Left lung (tissue), 10 donors: ENCODE data around the gene PCNX2. TPM values are rescaled to one million over a fixed set of nuclear protein-coding genes. Genes with fewer than 3 reads are reported as not detected.

Experiments
- ATAC-seq: fragments of 200-7000 bp; cut with Tn5 transposase; one replicate; pipeline ENCODE4 v1.9.1; 2020; ENCODE audit warnings: moderate library complexity
- DNase-seq, 4 donors: peaks; one replicate each; pipeline ENCODE4 v3.0.0-alpha.2; 2013 to 2020
- H3K27ac ChIP-seq, 2 donors: fragments of 200-600 bp; sonication (generic) in 1 of 2; one replicate each; pipeline versions ENCODE4 v1.5.0 to v1.8.0; 2020 to 2021
- H3K27me3 ChIP-seq, 2 donors: fragments of 200-600 bp; sonication (generic) in 1 of 2; one replicate each; pipeline versions ENCODE4 v1.5.0 to v1.8.0; 2020 to 2021
- H3K36me3 ChIP-seq, 2 donors: fragments of 200-600 bp; sonication (generic) in 1 of 2; one replicate each; pipeline versions ENCODE4 v1.5.0 to v1.8.0; 2020 to 2021
- H3K4me1 ChIP-seq, 2 donors: fragments of 200-600 bp; one replicate each; pipeline ENCODE4 v1.8.0; 2021
- H3K4me3 ChIP-seq, 2 donors: fragments of 200-600 bp; sonication (generic) in 1 of 2; one replicate each; pipeline versions ENCODE4 v1.5.0 to v1.8.0; 2020 to 2021; ENCODE audit warnings: mild to moderate bottlenecking in 1 of 2
- H3K9me3 ChIP-seq, 2 donors: fragments of 200-600 bp; sonication (generic) in 1 of 2; one replicate each; pipeline versions ENCODE4 v1.5.0 to v1.8.0; 2020 to 2021
- intact Hi-C, 2 donors: fragments of 100-400 bp; cut with DNase I; formaldehyde crosslinking; loops; one replicate each; pipeline versions ENCODE4 v1.11.2 to v1.14.2; 2022
- polyA plus RNA-seq, 6 donors: library from polyadenylated mRNA; unstranded; fragments of 120-200 nt; gene quantifications; one replicate each; pipeline ENCODE4 v1.2.1, GENCODE V29; 2013; ENCODE audit not compliant: insufficient read length in 6 of 6
- total RNA-seq, 2 donors: library from RNA; stranded (reverse); fragmentation: NEBNext Ultra II Directional; extraction: Animal tissue kit (Norgen Biotek cat#: 25700); gene quantifications; one replicate each; pipeline ENCODE4 v1.2.1, GENCODE V29; 2021
- TF ChIP-seq, protein P1 (sequence below), 2 donors: fragments of 200-600 bp; sonication (generic) in 1 of 2; IDR thresholded peaks; one replicate each; pipeline versions ENCODE4 v1.5.0 to v1.8.0; 2021; ENCODE audit warnings: antibody characterized with exemption in 2 of 2
- donor health status: DM: no; HTN: yes; CAD: no.
- donor health status: DM: no; HTN: no; CAD: no.

PCNX2 gene
- total and polyA plus RNA-seq, 8 donors: 9.2 to 14.7 (median 11.3) TPM

DNA sequence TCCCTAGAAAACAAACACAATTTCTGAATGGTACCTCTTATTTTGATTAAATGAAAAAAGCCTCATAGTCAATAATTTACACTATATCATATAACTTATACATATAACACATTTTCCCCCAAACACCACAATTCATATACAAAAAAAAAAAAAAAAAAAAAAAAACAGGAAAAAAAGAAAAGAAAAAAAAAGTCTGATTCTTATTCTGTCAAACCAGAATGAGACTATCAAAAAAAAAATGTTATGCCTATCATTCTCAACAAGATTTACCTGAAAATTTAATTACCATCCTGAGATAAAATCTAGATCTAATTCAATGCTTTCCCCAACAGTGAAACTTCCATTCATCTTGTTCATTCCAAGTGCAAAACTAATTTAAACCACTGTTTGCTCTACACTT, 86.8 kb downstream of the PCNX2 start:
- H3K4me3 ChIP-seq: no peak overlapping the region
- TF ChIP-seq, protein P1, sequence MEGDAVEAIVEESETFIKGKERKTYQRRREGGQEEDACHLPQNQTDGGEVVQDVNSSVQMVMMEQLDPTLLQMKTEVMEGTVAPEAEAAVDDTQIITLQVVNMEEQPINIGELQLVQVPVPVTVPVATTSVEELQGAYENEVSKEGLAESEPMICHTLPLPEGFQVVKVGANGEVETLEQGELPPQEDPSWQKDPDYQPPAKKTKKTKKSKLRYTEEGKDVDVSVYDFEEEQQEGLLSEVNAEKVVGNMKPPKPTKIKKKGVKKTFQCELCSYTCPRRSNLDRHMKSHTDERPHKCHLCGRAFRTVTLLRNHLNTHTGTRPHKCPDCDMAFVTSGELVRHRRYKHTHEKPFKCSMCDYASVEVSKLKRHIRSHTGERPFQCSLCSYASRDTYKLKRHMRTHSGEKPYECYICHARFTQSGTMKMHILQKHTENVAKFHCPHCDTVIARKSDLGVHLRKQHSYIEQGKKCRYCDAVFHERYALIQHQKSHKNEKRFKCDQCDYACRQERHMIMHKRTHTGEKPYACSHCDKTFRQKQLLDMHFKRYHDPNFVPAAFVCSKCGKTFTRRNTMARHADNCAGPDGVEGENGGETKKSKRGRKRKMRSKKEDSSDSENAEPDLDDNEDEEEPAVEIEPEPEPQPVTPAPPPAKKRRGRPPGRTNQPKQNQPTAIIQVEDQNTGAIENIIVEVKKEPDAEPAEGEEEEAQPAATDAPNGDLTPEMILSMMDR (IDR thresholded peaks at IDR 0.05): no peak
- H3K9me3 ChIP-seq: no peaks in the 10 kb centered on the region
- H3K36me3 ChIP-seq: no peaks in the 10 kb centered on the region
- no peak overlapping the region for H3K27ac ChIP-seq
- no peaks in the 10 kb centered on the region for H3K27me3 ChIP-seq
- DNase-seq (no peak), ATAC-seq (no peak)
- H3K4me1 ChIP-seq: no peaks in the 10 kb centered on the region
- intact Hi-C loops: no loop called here

DNA sequence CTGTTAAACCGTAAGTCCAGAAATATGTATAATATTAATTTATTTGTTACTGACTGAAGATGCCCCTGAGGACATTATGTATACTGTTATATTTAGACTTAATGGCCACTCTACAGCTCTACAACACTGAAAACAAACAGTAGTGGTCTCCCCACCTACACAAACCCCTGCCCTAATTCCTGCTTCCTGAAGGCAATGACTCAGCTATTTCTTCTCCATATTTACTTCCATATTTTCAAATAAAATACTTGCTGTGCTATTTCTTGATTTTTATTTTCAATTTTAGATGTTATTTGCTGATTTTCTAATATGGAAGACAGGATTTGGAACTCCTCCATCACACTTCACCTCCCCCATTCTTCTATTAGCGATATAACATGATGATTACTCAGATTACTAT, 97.6 kb downstream of the PCNX2 start:
- Histone ChIP-seq H3K9me3 (peaks cover 0 to 25% of the 10 kb centered on the region in 2 donors), H3K4me3 (no peak overlapping the region), H3K4me1 (no peaks in the 10 kb centered on the region), H3K36me3 (no peaks in the 10 kb centered on the region), H3K27me3 (no peaks in the 10 kb centered on the region), H3K27ac (no peak overlapping the region)
- intact Hi-C loops: no loop called here
- TF ChIP-seq, protein P1 (IDR thresholded peaks at IDR 0.05): no peak
- ATAC-seq (no peak), DNase-seq (no peak)

DNA sequence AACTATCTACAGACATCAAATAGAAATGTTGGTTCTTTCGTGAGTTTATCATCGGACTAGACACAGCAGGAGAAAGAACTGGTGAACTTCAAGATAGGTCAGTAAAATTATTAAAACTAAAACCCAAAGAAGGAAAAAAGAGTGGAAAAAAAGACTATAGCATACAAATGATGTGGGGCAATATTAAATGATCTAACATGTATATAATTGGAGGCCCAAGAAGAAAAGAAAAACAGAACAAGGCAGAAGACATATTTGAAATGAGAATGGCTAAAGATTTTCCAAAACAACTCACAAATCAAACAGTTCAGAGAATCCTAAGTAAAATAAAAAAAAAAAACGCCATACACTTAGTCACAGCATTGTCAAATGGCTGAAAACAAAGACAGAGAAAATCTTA, 101.8 kb downstream of the PCNX2 start:
- Histone ChIP-seq H3K4me1 (no peaks in the 10 kb centered on the region), H3K27me3 (no peaks in the 10 kb centered on the region), H3K27ac (no peak overlapping the region), H3K4me3 (no peak overlapping the region), H3K36me3 (no peaks in the 10 kb centered on the region), H3K9me3 (peaks cover 0 to 25% of the 10 kb centered on the region in 2 donors)
- TF ChIP-seq, protein P1 (IDR thresholded peaks at IDR 0.05): no peak
- intact Hi-C loops: no loop called here
- DNase-seq (no peak), ATAC-seq (no peak)

- intact Hi-C loops: no loop called here
- DNase-seq (no peak), ATAC-seq (no peak)
- H3K27me3 ChIP-seq: no peaks in the 10 kb centered on the region
- H3K9me3 ChIP-seq: peaks cover 0 to 24% of the 10 kb centered on the region in 2 donors
- no peaks in the 10 kb centered on the region for H3K4me1 ChIP-seq
- H3K4me3 ChIP-seq: no peak overlapping the region
- TF ChIP-seq, protein P1 (IDR thresholded peaks at IDR 0.05): no peak
- H3K27ac ChIP-seq: no peak overlapping the region
- H3K36me3 ChIP-seq: no peaks in the 10 kb centered on the region
Observed at GRCh38 chr1:233190987-233191386, 104.5 kb downstream of the PCNX2 start.

GRCh38 chr1:233189526-233189925, 106.0 kb downstream of the PCNX2 start:
- no peaks in the 10 kb centered on the region for H3K36me3 ChIP-seq
- no peak overlapping the region for H3K27ac ChIP-seq
- no peaks in the 10 kb centered on the region for H3K27me3 ChIP-seq
- ATAC-seq (no peak), DNase-seq (no peak)
- TF ChIP-seq, protein P1 (IDR thresholded peaks at IDR 0.05): no peak
- no peaks in the 10 kb centered on the region for H3K4me1 ChIP-seq
- intact Hi-C loops: no loop called here
- no peak overlapping the region for H3K4me3 ChIP-seq
- H3K9me3 ChIP-seq: peaks cover 0 to 11% of the 10 kb centered on the region in 2 donors
